OCI-LY7 (cell line): ENCODE data around the gene ABCA10. TPM values are rescaled to one million over a fixed set of nuclear protein-coding genes. Genes with fewer than 3 reads are reported as not detected.
"Not testable (repeated sequence)": the region's sequence is repeated elsewhere in the genome, so short reads cannot be mapped to it uniquely, and the experiment has no call there.

Source experiments
- BruUV-seq: library from RNA; stranded (reverse); fragments of 400-500 nt; replicated peaks from 2 replicates; lab custom pipeline; 2021; lab: Mats Ljungman, UMichigan
- CTCF ChIA-PET: fragments of 300-600 bp; sonication (Branson Sonifier 250); formaldehyde crosslinking; loops from one replicate; lab custom pipeline; 2022; ENCODE audit warnings: antibody characterized with exemption; ENCODE audit not compliant: unreplicated experiment; lab: Charles Lee
- POLR2A ChIA-PET: fragments of 300-600 bp; sonication (Branson Sonifier 250); formaldehyde crosslinking; loops from one replicate; lab custom pipeline; 2022; ENCODE audit warnings: antibody characterized with exemption; lab: Charles Lee
- DNase-seq: peaks from one replicate; pipeline ENCODE4 v3.0.0-alpha.2; 2015; ENCODE audit warnings: low spot score
- H2AFZ ChIP-seq: fragments of 200-600 bp; sonication (generic), shearing (Covaris generic); 2 replicates; pipeline ENCODE4 v1.6.1; 2014; ENCODE audit warnings: mild to moderate bottlenecking, antibody characterized with exemption, low read length, moderate library complexity
- H3K27ac ChIP-seq: fragments of 200-600 bp; sonication (generic); 2 replicates; pipeline ENCODE4 v1.5.1; 2014; ENCODE audit warnings: mixed run types, low read depth, mild to moderate bottlenecking, moderate library complexity, low read length, inconsistent platforms; ENCODE audit not compliant: poor library complexity, severe bottlenecking
- H3K36me3 ChIP-seq: fragments of 200-600 bp; sonication (generic); 2 replicates; pipeline ENCODE4 v1.6.1; 2014; ENCODE audit warnings: mild to moderate bottlenecking, antibody characterized with exemption, low read length, moderate library complexity, mixed read lengths; ENCODE audit not compliant: insufficient read depth
- H3K4me1 ChIP-seq: fragments of 200-600 bp; sonication (generic); 2 replicates; pipeline ENCODE4 v1.5.1; 2014; ENCODE audit warnings: mild to moderate bottlenecking, low read length; ENCODE audit not compliant: insufficient read depth, poor library complexity, severe bottlenecking
- H3K4me2 ChIP-seq: fragments of 200-600 bp; sonication (generic); 2 replicates; pipeline ENCODE4 v1.6.1; 2014; ENCODE audit warnings: mild to moderate bottlenecking, low read length
- H3K4me3 ChIP-seq: fragments of 200-600 bp; sonication (generic); 2 replicates; pipeline ENCODE4 v1.5.1; 2014; ENCODE audit warnings: mild to moderate bottlenecking, low read depth, low read length; ENCODE audit not compliant: poor library complexity, severe bottlenecking
- H3K79me2 ChIP-seq: fragments of 200-600 bp; sonication (generic); 2 replicates; pipeline ENCODE4 v1.6.1; 2016; ENCODE audit warnings: low read depth, mild to moderate bottlenecking, low read length, moderate library complexity, mixed read lengths; ENCODE audit not compliant: insufficient read depth
- H3K9me2 ChIP-seq: fragments of 200-600 bp; sonication (generic); 2 replicates; pipeline ENCODE4 v1.6.1; 2016; ENCODE audit warnings: mild to moderate bottlenecking, low read length, mixed read lengths; ENCODE audit not compliant: insufficient read depth
- H3K9me3 ChIP-seq: fragments of 200-600 bp; sonication (generic); 2 replicates; pipeline ENCODE4 v1.6.1; 2014; ENCODE audit warnings: mild to moderate bottlenecking, mixed run types, low read length, mixed read lengths
- H4K20me1 ChIP-seq: fragments of 200-600 bp; sonication (generic); 2 replicates; pipeline ENCODE4 v1.6.1; 2014; ENCODE audit warnings: mild to moderate bottlenecking, antibody characterized with exemption, low read length, moderate library complexity, mixed read lengths; ENCODE audit not compliant: insufficient read depth
- EZH2phosphoT487 ChIP-seq: fragments of 200-600 bp; sonication (generic); IDR thresholded peaks from 2 replicates; pipeline ENCODE4 v1.6.1; 2018; ENCODE audit warnings: low read depth, borderline replicate concordance, mild to moderate bottlenecking, mixed run types, antibody characterized with exemption, low read length, moderate library complexity, mixed read lengths
- intact Hi-C: fragments of 100-400 bp; cut with micrococcal nuclease; formaldehyde crosslinking; loops from one replicate; pipeline ENCODE4 v1.10.0; 2022; ENCODE audit not compliant: unreplicated experiment
- total RNA-seq, 2 experiments: library from RNA; depleted of rRNA in 1 of 2; stranded (reverse); fragments of >200 nt in 1 of 2; shearing (Covaris generic) in 1 of 2; gene quantifications; 2 replicates each; pipeline ENCODE4 v1.2.3, GENCODE V29; 2014 to 2022
- TF ChIP-seq, protein P1 (sequence below): fragments of 200-600 bp; sonication (generic); conservative IDR thresholded peaks from 2 replicates; pipeline ENCODE4 v1.5.1; 2014; ENCODE audit warnings: mild to moderate bottlenecking, antibody characterized with exemption, low read length, moderate library complexity, mixed read lengths

ABCA10 gene
- total RNA-seq, 2 experiments from 2014 or later: 0.13 TPM; not detected in 1

DNA sequence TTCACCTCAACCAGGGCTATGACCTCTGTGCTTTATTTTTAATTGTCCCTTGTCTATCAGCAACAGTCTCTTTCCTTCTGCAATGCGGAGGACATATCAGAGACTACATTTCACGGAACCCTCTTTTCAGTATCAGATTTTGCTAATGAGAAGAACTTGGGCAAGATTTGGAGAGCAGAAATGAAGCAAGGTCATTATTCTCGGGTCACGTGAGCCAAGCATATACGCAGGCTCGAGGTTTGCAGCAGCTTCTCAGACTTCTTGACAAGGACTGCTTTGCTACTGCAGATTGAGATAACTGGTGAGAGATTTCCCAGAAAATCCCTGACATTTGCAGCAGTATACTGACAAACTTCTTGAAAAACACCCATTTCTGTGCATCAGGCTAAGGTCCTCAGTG is 30.4 kb downstream of the ABCA10 start:
- Histone ChIP-seq H3K9me2 (no peaks in the 10 kb centered on the region), H3K36me3 (no peaks in the 10 kb centered on the region), H4K20me1 (no peaks in the 10 kb centered on the region), H3K9me3 (no peaks in the 10 kb centered on the region), H3K4me2 (no peak overlapping the region), H3K79me2 (no peaks in the 10 kb centered on the region), H3K4me1 (no peaks in the 10 kb centered on the region), H2AFZ (no peak overlapping the region), H3K27ac (no peak overlapping the region), H3K4me3 (no peak overlapping the region)
- DNase-seq: no peak
- POLR2A ChIA-PET: no interaction called here
- intact Hi-C loops: no loop called here
- TF ChIP-seq, protein P1, sequence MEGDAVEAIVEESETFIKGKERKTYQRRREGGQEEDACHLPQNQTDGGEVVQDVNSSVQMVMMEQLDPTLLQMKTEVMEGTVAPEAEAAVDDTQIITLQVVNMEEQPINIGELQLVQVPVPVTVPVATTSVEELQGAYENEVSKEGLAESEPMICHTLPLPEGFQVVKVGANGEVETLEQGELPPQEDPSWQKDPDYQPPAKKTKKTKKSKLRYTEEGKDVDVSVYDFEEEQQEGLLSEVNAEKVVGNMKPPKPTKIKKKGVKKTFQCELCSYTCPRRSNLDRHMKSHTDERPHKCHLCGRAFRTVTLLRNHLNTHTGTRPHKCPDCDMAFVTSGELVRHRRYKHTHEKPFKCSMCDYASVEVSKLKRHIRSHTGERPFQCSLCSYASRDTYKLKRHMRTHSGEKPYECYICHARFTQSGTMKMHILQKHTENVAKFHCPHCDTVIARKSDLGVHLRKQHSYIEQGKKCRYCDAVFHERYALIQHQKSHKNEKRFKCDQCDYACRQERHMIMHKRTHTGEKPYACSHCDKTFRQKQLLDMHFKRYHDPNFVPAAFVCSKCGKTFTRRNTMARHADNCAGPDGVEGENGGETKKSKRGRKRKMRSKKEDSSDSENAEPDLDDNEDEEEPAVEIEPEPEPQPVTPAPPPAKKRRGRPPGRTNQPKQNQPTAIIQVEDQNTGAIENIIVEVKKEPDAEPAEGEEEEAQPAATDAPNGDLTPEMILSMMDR: no peak
- no peak for TF ChIP-seq EZH2phosphoT487
- no TSS peak for BruUV-seq
- CTCF ChIA-PET: no interaction called here

DNA sequence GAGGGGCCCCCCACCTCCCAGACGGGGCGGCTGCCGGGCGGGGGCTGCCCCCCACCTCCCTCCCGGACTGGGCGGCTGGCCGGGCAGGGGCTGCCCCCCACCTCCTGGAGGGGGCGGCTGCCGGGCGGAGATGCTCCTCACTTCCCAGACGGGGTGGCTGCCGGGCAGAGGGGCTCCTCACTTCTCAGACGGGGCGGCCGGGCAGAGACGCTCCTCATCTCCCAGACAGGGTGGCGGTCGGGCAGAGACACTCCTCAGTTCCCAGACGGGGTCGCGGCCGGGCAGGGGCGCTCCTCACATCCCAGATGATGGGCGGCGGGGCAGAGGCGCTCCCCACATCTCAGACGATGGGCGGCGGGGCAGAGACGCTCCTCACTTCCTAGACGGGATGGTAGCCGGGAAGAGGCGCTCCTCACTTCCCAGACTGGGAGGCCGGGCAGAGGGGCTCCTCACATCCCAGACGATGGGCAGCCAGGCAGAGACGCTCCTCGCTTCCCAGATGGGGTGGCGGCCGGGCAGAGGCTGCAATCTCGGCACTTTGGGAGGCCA is 32.4 kb downstream of the ABCA10 start:
- CTCF ChIA-PET, H3K4me1 ChIP-seq, DNase-seq, H3K9me2 ChIP-seq, H3K36me3 ChIP-seq, H3K9me3 ChIP-seq, BruUV-seq, H2AFZ ChIP-seq, POLR2A ChIA-PET, H3K79me2 ChIP-seq, intact Hi-C loops, H3K27ac ChIP-seq, H3K4me2 ChIP-seq, H3K4me3 ChIP-seq, H4K20me1 ChIP-seq: not testable (repeated sequence)

DNA sequence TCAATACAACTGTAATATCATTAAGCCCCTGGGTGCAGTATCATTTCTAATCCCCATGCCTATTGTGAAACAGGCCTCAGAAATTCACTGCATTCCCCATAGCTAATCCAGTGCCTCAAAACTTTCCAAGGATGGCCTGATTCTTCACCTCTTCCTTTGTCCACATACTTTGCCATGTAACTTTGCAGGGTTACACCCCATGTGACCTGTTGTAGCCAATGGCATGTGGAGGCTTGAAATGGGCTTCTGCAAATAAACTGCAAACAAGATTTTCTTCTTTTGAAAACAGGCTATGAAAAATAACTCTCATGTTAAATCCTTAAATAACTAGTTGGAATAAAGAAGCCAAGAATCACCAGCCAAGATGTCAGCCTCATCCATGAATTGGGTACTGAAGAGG is 35.9 kb downstream of the ABCA10 start:
- no peak for TF ChIP-seq EZH2phosphoT487
- TF ChIP-seq, protein P1: no peak
- CTCF ChIA-PET: no interaction called here
- Histone ChIP-seq H3K4me2 (no peak overlapping the region), H3K9me2 (no peaks in the 10 kb centered on the region), H3K36me3 (no peaks in the 10 kb centered on the region), H3K79me2 (no peaks in the 10 kb centered on the region), H3K9me3 (no peaks in the 10 kb centered on the region), H4K20me1 (no peaks in the 10 kb centered on the region), H3K27ac (no peak overlapping the region), H3K4me3 (no peak overlapping the region), H2AFZ (peak overlapping the region; percentile 57; the same call in 1 of the 2 replicates), H3K4me1 (no peaks in the 10 kb centered on the region)
- POLR2A ChIA-PET: no interaction called here
- BruUV-seq: no TSS peak
- intact Hi-C loops: no loop called here
- DNase-seq: no peak
